ENCODE measurements around the gene DPYSL5. TPM values are rescaled to one million over a fixed set of nuclear protein-coding genes. Genes with fewer than 3 reads are reported as not detected.

Gene DPYSL5
- polyA plus RNA-seq, 3 donors: not detected

DNA sequence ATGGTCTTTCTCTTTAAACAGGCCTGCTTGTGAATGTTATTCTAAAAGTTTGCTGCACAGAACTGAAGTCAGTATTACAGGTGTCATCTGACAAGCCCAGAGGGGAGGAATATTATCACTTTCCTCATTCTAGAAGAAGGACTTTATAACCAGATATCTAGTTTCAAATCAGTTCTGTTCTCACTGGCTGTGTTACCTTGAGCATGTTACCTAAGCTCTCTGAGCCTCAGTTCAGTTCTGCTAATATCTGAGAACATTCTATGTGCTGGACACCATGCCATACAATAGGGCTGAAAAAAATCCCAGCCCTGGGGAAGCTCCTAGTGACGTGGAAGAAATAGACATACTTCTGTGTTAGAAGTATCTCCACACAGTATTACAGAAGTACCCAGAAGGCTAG is 150.4 kb downstream of the DPYSL5 start:
- no peaks in the 10 kb centered on the region for H3K36me3 ChIP-seq (replicated peaks in 1 of 2; ENCODE audit: control insufficient read depth in 1 of 2, insufficient read depth in 2 of 2, low read length in 2 of 2)
- no peaks in the 10 kb centered on the region for H3K36me3 Mint-ChIP-seq
- H3K27me3 ChIP-seq (ENCODE audit: control insufficient read depth in 2 of 2, insufficient read depth in 2 of 2, low read length in 2 of 2): no peaks in the 10 kb centered on the region
- H3K9me3 ChIP-seq (replicated peaks in 1 of 2; ENCODE audit: control insufficient read depth in 1 of 2, insufficient read depth in 1 of 2, low read length in 2 of 2): no peaks in the 10 kb centered on the region
- no peak overlapping the region for H2AFZ ChIP-seq (ENCODE audit: insufficient read depth, low read depth, low read length, poor library complexity, severe bottlenecking)
- H3K9ac ChIP-seq (ENCODE audit: insufficient read depth, low read length, poor library complexity, severe bottlenecking): no peak overlapping the region
- no peak overlapping the region for H3K4me3 ChIP-seq (replicated peaks in 1 of 3; ENCODE audit: low read depth in 2 of 3, low read length in 3 of 3)
- H3K9me3 Mint-ChIP-seq: peaks cover 0 to 1% (median 0%) of the 10 kb centered on the region in 7 donors
- peaks cover 7% of the 10 kb centered on the region in 2 donors for H3K4me1 ChIP-seq (ENCODE audit: control insufficient read depth in 1 of 2, insufficient read depth in 2 of 2, low read length in 2 of 2)
- no peaks in the 10 kb centered on the region for H3K79me2 ChIP-seq (ENCODE audit: insufficient read depth, low read length)
- H3K4me2 ChIP-seq (replicated peaks; ENCODE audit: extremely low read depth, low read length, poor library complexity, severe bottlenecking): no peak overlapping the region
- intact Hi-C loops (cut with micrococcal nuclease): no loop called here
- TF ChIP-seq, protein P1, sequence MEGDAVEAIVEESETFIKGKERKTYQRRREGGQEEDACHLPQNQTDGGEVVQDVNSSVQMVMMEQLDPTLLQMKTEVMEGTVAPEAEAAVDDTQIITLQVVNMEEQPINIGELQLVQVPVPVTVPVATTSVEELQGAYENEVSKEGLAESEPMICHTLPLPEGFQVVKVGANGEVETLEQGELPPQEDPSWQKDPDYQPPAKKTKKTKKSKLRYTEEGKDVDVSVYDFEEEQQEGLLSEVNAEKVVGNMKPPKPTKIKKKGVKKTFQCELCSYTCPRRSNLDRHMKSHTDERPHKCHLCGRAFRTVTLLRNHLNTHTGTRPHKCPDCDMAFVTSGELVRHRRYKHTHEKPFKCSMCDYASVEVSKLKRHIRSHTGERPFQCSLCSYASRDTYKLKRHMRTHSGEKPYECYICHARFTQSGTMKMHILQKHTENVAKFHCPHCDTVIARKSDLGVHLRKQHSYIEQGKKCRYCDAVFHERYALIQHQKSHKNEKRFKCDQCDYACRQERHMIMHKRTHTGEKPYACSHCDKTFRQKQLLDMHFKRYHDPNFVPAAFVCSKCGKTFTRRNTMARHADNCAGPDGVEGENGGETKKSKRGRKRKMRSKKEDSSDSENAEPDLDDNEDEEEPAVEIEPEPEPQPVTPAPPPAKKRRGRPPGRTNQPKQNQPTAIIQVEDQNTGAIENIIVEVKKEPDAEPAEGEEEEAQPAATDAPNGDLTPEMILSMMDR (IDR thresholded peaks at IDR 0.05): no peak
- peaks cover 2 to 5% (median 3%) of the 10 kb centered on the region in 3 donors for H3K27me3 Mint-ChIP-seq (ENCODE audit: low read depth in 3 of 3)
- peaks cover 7% of the 10 kb centered on the region for H3K4me1 Mint-ChIP-seq
- no peak overlapping the region for H3K4me3 Mint-ChIP-seq
- no CpG with 5 or more reads among the region's 1 CpG for WGBS (ENCODE audit: insufficient coverage)
- no peaks in the 10 kb centered on the region for H4K20me1 ChIP-seq (ENCODE audit: insufficient read depth, low read length)
- DNase-seq: no peak
- no peak overlapping the region for H3K27ac ChIP-seq (ENCODE audit: low read depth in 1 of 2, low read length in 2 of 2)
- no peak overlapping the region for H3K27ac Mint-ChIP-seq

Other genes starting within 250 kb of the DPYSL5 start
- not detected for gene CIB4, start 206.8 kb upstream of the DPYSL5 start, polyA plus RNA-seq
- not detected for gene KCNK3, start 155.4 kb upstream of the DPYSL5 start, polyA plus RNA-seq
- 10 to 100 TPM; 11.3 to 22.2 (median 15.1) TPM for gene SLC35F6, start 83.8 kb upstream of the DPYSL5 start, polyA plus RNA-seq
- under 1 TPM in 1 of 3 donors, not detected in 2; 0.24 TPM for gene CENPA, start 62.1 kb upstream of the DPYSL5 start, polyA plus RNA-seq
- gene MAPRE3, start 122.5 kb downstream of the DPYSL5 start, polyA plus RNA-seq: 10 to 100 TPM in 1 of 3 donors, 1 to 10 TPM in 2; 2.4 to 14.4 (median 3.5) TPM
- gene TMEM214, start 184.8 kb downstream of the DPYSL5 start, polyA plus RNA-seq: 10 to 100 TPM; 18.3 to 61.7 (median 26.9) TPM
- 1 to 10 TPM; 4.4 to 4.8 (median 4.6) TPM for gene AGBL5, start 203.5 kb downstream of the DPYSL5 start, polyA plus RNA-seq
- gene OST4, start 223.5 kb downstream of the DPYSL5 start, polyA plus RNA-seq: 100 to 1,000 TPM; 209 to 635 (median 615) TPM
- gene EMILIN1, start 230.5 kb downstream of the DPYSL5 start, polyA plus RNA-seq: 1 to 10 TPM in 1 of 3 donors, under 1 TPM in 2; 0.43 to 1.0 (median 0.44) TPM
- 1 to 10 TPM; 3.4 to 7.3 (median 6.6) TPM for gene KHK, start 238.6 kb downstream of the DPYSL5 start, polyA plus RNA-seq

Data from CD14-positive monocyte (primary cell).